ENCODE results near the gene EFNA3.
A peak's percentile ranks its signal among the peaks of the same experiment; 100 is the strongest.

EFNA3 gene

GRCh38 chr1:155064832-155065429 lies 13.7 kb upstream of the EFNA3 start:
- no peak for DNase-seq (ENCODE audit: insufficient read length, low spot score)

GRCh38 chr1:155066777-155067176 lies 11.9 kb upstream of the EFNA3 start:
- FAIRE-seq = no peak
- DNase-seq (ENCODE audit: insufficient read length, low spot score) = no peak

More at GRCh38 chr1:155064832-155065429, 13.7 kb upstream of the EFNA3 start:
- FAIRE-seq = no peak

- DNase-seq (ENCODE audit: insufficient read length, low spot score) (no peak), FAIRE-seq (no peak)
Observed at GRCh38 chr1:155068599-155068998, 10.0 kb upstream of the EFNA3 start.

GRCh38 chr1:155069551-155070157 lies 9.0 kb upstream of the EFNA3 start:
- no peak for FAIRE-seq
- no peak for DNase-seq (ENCODE audit: insufficient read length, low spot score)

GRCh38 chr1:155070158-155070621 lies 8.4 kb upstream of the EFNA3 start:
- DNase-seq (ENCODE audit: insufficient read length, low spot score) (no peak), FAIRE-seq (no peak)

- FAIRE-seq (no peak), DNase-seq (ENCODE audit: insufficient read length, low spot score) (peak; percentile 83)
Observed at GRCh38 chr1:155070721-155071569, 7.7 kb upstream of the EFNA3 start.

- FAIRE-seq (no peak), DNase-seq (ENCODE audit: insufficient read length, low spot score) (no peak)
Observed at GRCh38 chr1:155071701-155072100, 6.9 kb upstream of the EFNA3 start.

GRCh38 chr1:155072531-155073289 lies 5.9 kb upstream of the EFNA3 start:
- no peak for FAIRE-seq
- DNase-seq (ENCODE audit: insufficient read length, low spot score) = no peak

GRCh38 chr1:155073377-155074242 lies 5.0 kb upstream of the EFNA3 start:
- FAIRE-seq (no peak), DNase-seq (ENCODE audit: insufficient read length, low spot score) (no peak)

- no peak for DNase-seq (ENCODE audit: insufficient read length, low spot score)
- no peak for FAIRE-seq
Observed at GRCh38 chr1:155075535-155075934, 3.1 kb upstream of the EFNA3 start.

- FAIRE-seq = no peak
- DNase-seq (ENCODE audit: insufficient read length, low spot score) = no peak
Observed at GRCh38 chr1:155076371-155076770, 2.3 kb upstream of the EFNA3 start.

- FAIRE-seq = no peak
Observed at GRCh38 chr1:155077346-155077745, 1.3 kb upstream of the EFNA3 start.

GRCh38 chr1:155077758-155078445 lies 735 bp upstream of the EFNA3 start:
- DNase-seq (ENCODE audit: insufficient read length, low spot score) (no peak), FAIRE-seq (no peak)

More at GRCh38 chr1:155077346-155077745, 1.3 kb upstream of the EFNA3 start:
- DNase-seq (ENCODE audit: insufficient read length, low spot score) = no peak

- FAIRE-seq = no peak
Observed at GRCh38 chr1:155079210-155079486, 511 bp downstream of the EFNA3 start.

GRCh38 chr1:155079487-155080311 lies 1.1 kb downstream of the EFNA3 start:
- FAIRE-seq (peak; percentile 11), DNase-seq (ENCODE audit: insufficient read length, low spot score) (no peak)

More at GRCh38 chr1:155079210-155079486, 511 bp downstream of the EFNA3 start:
- DNase-seq (ENCODE audit: insufficient read length, low spot score) = no peak

GRCh38 chr1:155080312-155081228 lies 1.9 kb downstream of the EFNA3 start:
- DNase-seq (ENCODE audit: insufficient read length, low spot score) (no peak), FAIRE-seq (no peak)

- no peak for DNase-seq (ENCODE audit: insufficient read length, low spot score)
Observed at GRCh38 chr1:155081472-155082300, 3.0 kb downstream of the EFNA3 start.

More at GRCh38 chr1:155081472-155082300, 3.0 kb downstream of the EFNA3 start:
- no peak for FAIRE-seq
